Measurements from ENCODE around the gene SANBR. TPM values are rescaled to one million over a fixed set of nuclear protein-coding genes. Genes with fewer than 3 reads are reported as not detected.
"Not testable (repeated sequence)": the region's sequence is repeated elsewhere in the genome, so short reads cannot be mapped to it uniquely, and the experiment has no call there.

The SANBR gene
- 15.2 TPM for total RNA-seq

GRCh38 chr2:61065714-61066709, at the start of gene SANBR:
TSS of gene SANBR (plus strand) at chr2:61065871. CDS start at chr2:61070351, 4,480 bp downstream.
- peak; percentile 93 for DNase-seq

GRCh38 chr2:61015976-61016375, 49.7 kb upstream of the SANBR start:
- DNase-seq, result peak; percentile 45

- peak; percentile 17 for DNase-seq
Observed at GRCh38 chr2:61016392-61017002, 49.2 kb upstream of the SANBR start.

- peak; percentile 89 for DNase-seq
Observed at GRCh38 chr2:61017003-61017555, 48.6 kb upstream of the SANBR start.

- DNase-seq, result peak; percentile 90
Observed at GRCh38 chr2:61017556-61018317, 47.9 kb upstream of the SANBR start, which contains the start of the genes PEX13 and PUS10. TSS of gene PEX13 (plus strand) at chr2:61017720. CDS start at chr2:61017760, 40 bp downstream. TSS of gene PUS10 (minus strand) at chr2:61018255. CDS start at chr2:61011890, 6,365 bp downstream.

GRCh38 chr2:61018318-61018755, 47.3 kb upstream of the SANBR start:
- no peak for DNase-seq

GRCh38 chr2:61018798-61019197, 46.9 kb upstream of the SANBR start:
- DNase-seq, result no peak

GRCh38 chr2:61021228-61021660, 44.4 kb upstream of the SANBR start:
- no peak for DNase-seq

- DNase-seq, result no peak
Observed at GRCh38 chr2:61023670-61024069, 42.0 kb upstream of the SANBR start.

- no peak for DNase-seq
Observed at GRCh38 chr2:61029533-61029932, 36.1 kb upstream of the SANBR start.

GRCh38 chr2:61034592-61034991, 31.1 kb upstream of the SANBR start:
- not testable (repeated sequence) for DNase-seq

- DNase-seq, result not testable (repeated sequence)
Observed at GRCh38 chr2:61036643-61037042, 29.0 kb upstream of the SANBR start.

- DNase-seq, result no peak
Observed at GRCh38 chr2:61042807-61043206, 22.9 kb upstream of the SANBR start.

- no peak for DNase-seq
Observed at GRCh38 chr2:61044636-61045035, 21.0 kb upstream of the SANBR start.

- no peak for DNase-seq
Observed at GRCh38 chr2:61045226-61045625, 20.4 kb upstream of the SANBR start.

GRCh38 chr2:61045999-61046398, 19.7 kb upstream of the SANBR start:
- DNase-seq, result peak; percentile 16

GRCh38 chr2:61055557-61055956, 10.1 kb upstream of the SANBR start:
- DNase-seq, result peak; percentile 47

- no peak for DNase-seq
Observed at GRCh38 chr2:61057562-61057961, 8.1 kb upstream of the SANBR start.

- DNase-seq, result no peak
Observed at GRCh38 chr2:61059382-61059781, 6.3 kb upstream of the SANBR start.

GRCh38 chr2:61074100-61074499, 8.4 kb downstream of the SANBR start:
- DNase-seq, result no peak

GRCh38 chr2:61085883-61086282, 20.2 kb downstream of the SANBR start:
- no peak for DNase-seq

GRCh38 chr2:61089797-61090196, 24.1 kb downstream of the SANBR start:
- no peak for DNase-seq

Measured in tongue (tissue), 2 donors.